ENCODE measurements around the gene COL18A1. TPM values are rescaled to one million over a fixed set of nuclear protein-coding genes. Genes with fewer than 3 reads are reported as not detected.
"Not testable (repeated sequence)": the region's sequence is repeated elsewhere in the genome, so short reads cannot be mapped to it uniquely, and the experiment has no call there.

COL18A1 gene
- total RNA-seq, 1 donor = 33.7 TPM

- TF ChIP-seq CTCF (IDR thresholded peaks at IDR 0.05; ENCODE audit: insufficient read depth, low read depth, low read length) = no peak
- DNase-seq (ENCODE audit: low read depth) = no peak
- H3K4me3 ChIP-seq (ENCODE audit: low read depth, low read length) = no peak overlapping the region
Observed at GRCh38 chr21:45523411-45524101, 118.6 kb downstream of the COL18A1 start.

- no peak overlapping the region for H3K4me3 ChIP-seq (ENCODE audit: low read depth, low read length)
- no peak for TF ChIP-seq CTCF (IDR thresholded peaks at IDR 0.05; ENCODE audit: insufficient read depth, low read depth, low read length)
- DNase-seq (ENCODE audit: low read depth) = no peak
Observed at GRCh38 chr21:45524756-45525152, 119.8 kb downstream of the COL18A1 start.

GRCh38 chr21:45525153-45525909 lies 120.4 kb downstream of the COL18A1 start:
- no peak overlapping the region for H3K4me3 ChIP-seq (ENCODE audit: low read depth, low read length)
- DNase-seq (ENCODE audit: low read depth) = no peak
- TF ChIP-seq CTCF (IDR thresholded peaks at IDR 0.05; ENCODE audit: insufficient read depth, low read depth, low read length) = no peak

- DNase-seq (ENCODE audit: low read depth) = no peak
- H3K4me3 ChIP-seq (ENCODE audit: low read depth, low read length) = no peak overlapping the region
- no peak for TF ChIP-seq CTCF (IDR thresholded peaks at IDR 0.05; ENCODE audit: insufficient read depth, low read depth, low read length)
Observed at GRCh38 chr21:45525910-45526306, 120.9 kb downstream of the COL18A1 start.

GRCh38 chr21:45527151-45527999 lies 122.4 kb downstream of the COL18A1 start:
- H3K4me3 ChIP-seq (ENCODE audit: low read depth, low read length); DNase-seq (ENCODE audit: low read depth): not testable (repeated sequence)

GRCh38 chr21:45528028-45528705 lies 123.2 kb downstream of the COL18A1 start:
- H3K4me3 ChIP-seq (ENCODE audit: low read depth, low read length) = no peak overlapping the region
- no peak for TF ChIP-seq CTCF (IDR thresholded peaks at IDR 0.05; ENCODE audit: insufficient read depth, low read depth, low read length)
- no peak for DNase-seq (ENCODE audit: low read depth)
